Stimulated activated CD4-positive, alpha-beta T cell treated with anti-CD3 and anti-CD28 coated beads, Interleukin-2, amount 100 ng/mL, for 24 hours (primary cell): Measurements from ENCODE around the gene ATG2B.

Experiments
- DNase-seq, 2 donors: peaks; one replicate each; pipeline ENCODE4 v3.0.0-alpha.2; 2020

Gene ATG2B

DNA sequence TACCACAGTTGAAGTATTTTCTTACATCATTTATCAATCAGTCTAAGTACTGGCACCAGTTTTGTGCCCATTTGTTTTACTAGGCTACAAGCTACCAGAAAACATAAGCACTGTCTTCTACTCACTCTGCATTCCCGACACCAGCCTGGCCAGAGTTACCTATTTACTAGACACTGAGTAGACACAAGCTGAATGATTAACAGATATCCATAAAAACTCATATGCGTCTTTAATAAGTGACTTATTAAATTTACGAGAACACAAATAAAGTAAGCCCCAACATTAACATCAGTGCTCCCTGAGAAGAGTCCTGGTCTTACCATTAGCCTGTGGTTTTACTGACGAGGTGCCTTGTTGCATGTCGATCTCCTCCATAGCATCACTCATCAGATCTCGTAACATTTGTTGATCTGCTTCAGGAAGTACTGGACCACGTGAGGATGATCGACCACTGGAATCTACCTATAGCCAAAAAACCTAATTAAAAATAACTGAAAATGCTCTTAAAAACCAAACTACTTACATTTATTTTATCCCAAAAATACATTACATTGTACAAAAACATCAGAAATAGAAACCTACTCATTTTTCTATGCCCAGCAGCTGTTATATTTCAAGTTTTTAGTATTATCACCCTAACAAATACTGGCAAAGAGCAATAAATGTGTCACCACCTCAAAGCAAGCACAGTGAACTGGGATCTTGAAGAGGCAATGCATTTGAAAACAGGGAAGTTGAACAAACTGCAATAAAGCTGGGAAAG lies 53.8 kb downstream of the ATG2B start:
- no peak for DNase-seq

DNA sequence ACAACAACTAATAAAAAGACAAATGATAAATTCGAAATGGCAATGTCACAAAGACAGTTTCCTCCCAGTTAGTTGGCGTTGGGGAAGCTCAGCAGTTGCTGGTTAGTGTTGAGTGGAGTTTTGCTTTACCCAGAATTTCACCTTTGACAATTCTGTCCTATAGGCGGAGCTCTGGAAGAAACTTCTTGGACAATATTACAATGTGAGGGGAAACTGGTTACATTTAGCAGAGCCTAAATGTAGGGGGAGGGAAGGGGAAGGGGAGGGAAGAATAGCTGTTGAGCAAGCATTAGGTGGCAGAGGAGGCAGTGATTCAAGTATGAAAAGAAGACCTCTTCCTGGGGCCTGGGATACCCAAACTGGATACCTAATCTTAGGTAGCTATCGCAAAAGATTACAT lies 55.7 kb downstream of the ATG2B start:
- no peak for DNase-seq

DNA sequence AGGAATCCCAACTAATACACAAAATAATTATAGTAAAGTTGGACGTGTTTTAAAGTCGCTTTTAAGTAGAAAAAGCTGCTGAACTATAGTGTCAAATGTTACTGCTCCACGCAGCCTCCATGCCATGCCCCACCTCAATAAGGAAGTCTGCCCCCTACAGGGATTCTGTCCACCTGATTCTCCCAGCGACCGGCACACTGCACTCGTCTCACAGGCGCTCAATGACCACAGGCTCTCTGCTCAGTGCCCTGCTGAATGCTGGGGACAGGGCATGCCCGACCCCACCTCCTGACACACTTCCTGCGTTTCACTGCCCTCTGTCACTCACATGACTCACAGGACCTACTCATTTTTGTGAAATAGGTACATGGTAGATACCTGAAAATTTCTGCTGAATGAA lies 58.2 kb downstream of the ATG2B start:
- DNase-seq = no peak

DNA sequence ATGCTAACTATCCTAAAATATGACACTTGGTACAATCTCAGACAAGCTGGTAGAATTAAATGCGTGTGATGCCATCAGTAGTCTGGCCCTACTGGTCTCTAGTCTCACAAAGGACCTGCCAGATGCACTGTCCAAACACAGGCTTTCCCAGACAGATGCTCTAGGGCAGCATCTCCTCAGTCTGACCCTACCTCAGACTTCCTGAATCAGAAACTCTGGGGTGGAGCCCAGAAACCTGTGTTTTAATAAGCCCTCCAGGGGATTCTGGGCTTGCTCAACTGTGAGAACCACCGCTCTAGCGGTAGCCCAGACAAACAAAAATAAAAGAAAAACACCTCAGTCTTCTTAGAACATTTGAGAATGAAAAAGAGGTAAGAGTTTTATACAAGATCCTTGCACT lies 59.2 kb downstream of the ATG2B start:
- DNase-seq = no peak

DNA sequence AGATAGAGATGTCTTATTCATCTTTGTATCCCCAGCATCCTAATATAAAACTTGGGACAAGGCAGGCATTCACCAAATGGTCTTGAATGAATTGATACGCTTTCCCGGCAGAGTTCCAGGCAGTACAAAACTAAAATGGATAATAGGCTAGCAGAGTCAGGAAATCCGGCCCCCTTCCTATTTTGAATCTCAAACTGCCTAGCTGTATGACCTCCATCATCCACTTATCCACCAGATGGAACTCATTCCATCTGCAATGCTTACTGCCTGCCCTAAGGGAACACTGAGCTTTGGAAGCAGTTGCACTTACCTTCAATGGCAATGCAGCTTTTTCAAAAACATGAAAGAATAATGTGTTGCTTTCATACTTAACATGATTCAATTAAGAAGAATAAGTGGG lies 63.7 kb downstream of the ATG2B start:
- no peak for DNase-seq

DNA sequence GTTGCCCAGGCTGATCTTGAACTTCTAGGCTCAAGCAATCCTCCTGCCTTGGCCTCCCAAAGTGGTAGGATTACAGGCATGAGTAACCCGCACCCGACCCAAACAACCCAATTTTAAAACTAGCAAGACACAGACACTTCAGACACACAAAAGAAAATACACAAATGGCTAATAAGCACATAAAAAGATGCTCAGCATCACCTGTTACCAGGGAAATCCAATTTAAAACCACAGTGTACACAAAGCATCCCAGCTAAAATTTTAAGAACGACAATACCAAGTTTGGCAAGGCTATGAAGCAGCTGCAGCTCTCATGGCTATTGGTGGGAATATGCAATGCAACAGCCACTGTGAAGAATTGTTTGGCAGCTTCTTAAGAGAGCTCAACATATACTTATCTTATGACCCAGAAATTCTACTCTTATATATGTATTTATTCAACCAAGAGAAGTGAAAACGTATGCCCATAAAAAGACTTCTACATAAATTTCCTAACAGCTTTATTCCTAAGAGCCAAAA lies 65.1 kb downstream of the ATG2B start:
- DNase-seq = no peak

DNA sequence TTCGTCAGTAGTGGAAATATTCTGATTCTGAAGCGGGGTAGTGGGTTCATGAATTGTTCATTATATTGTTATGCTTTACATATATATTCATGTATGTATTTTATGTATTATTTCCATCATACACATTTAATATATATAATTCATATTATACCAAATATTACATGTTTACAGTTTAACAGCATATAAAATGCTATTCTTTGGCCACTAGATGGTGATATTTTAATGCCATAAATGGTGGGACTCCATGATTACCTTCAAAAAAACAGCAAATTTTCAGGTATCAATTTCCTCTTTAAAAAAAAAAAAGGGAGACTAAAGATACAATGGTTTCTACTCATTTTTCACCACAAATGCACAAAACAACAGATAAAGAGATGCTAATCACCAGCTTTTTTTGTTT lies 66.1 kb downstream of the ATG2B start:
- no peak for DNase-seq

DNA sequence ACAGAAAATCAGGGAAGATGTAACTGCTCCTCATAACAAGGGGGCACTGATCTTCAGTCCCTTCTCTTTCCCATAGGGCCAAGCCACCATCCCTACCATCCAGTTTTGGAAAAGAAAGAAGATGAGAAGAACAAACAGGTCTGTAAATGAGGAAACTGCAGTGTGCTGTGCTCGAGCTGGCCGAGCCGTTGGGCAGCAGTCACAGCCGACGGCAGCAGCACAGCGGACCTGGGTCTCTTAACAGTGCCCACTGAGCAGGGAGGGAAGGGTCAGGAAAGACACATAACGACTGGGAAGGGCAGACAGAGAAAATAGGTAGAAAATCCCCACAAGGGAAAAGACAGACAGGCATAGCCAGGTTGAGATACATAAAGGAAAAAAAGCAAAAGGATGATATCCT lies 68.9 kb downstream of the ATG2B start:
- no peak for DNase-seq

DNA sequence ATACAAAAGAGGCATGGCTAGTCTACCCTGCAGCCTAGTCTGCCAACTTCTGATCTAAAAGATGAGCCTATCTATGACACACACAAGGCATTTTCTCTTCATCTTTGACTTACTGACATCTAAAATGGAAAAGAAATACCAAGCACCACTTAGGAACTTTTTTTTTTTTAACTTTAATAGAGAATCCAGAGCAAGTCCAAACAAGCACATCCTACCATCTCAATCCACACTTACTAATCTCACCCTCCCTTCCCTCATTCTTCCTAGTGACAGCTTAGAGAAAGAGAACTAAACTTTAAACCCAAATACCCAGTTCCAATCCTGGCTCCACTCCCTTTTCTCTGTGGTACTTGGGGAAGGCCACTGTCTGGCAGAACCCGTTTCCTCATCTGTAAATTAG lies 75.3 kb downstream of the ATG2B start:
- no peak for DNase-seq

DNA sequence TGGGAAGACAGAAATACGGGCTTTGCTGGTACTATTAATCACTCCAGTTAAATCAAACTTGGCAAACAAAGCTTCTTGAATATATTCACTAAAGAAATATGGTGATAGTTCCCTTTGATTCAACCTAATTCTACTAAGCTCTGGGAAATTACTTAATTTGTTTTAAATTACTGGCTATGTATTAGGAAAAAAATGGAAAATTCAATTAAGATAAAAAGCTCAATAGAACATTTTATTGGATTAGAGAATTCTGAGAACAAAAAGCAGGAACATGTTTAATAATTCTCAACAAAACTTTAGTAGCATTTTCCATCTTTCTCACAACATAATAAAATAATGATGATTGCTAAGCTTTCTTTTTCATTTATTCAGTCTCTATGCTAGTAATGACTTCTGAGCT lies 76.9 kb downstream of the ATG2B start:
- DNase-seq = no peak

DNA sequence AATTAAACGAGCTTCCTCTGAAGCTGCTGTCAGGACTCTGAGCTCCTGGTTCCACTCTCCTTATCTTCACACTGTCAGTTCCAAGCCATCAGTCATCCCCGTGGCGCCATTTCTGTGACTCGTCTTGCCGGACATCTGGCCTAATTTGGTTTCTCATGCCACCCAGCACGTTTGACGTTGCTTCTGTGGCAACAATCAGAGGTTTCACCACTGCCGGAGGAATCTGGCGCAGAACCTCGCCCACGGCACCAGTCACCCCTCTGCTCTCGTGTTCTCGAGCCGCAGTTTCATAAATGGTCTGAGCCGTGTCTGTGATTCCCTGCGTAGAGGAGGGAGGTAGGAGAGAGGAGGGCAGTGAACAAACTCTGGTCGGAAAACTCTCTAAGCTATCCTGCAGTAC lies 77.5 kb downstream of the ATG2B start:
- DNase-seq = no peak

DNA sequence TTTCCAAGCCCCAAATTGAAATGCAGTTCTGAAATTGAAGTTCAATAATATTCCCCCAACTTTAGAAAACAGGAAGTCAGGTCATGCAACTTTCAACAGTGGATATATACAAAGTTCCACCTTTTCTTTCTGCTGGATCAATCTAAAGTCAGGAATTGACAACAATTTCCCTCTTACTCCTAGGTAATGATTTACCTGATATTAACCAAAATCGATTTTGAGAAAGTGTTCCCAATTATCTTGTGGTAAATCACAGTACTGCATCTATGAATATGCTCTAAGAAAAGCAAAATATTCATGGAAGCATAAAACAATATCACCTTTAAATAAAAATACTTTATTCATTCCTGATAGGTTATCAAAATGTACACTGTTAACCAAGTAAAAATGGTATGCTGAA lies 78.7 kb downstream of the ATG2B start:
- DNase-seq = no peak

DNA sequence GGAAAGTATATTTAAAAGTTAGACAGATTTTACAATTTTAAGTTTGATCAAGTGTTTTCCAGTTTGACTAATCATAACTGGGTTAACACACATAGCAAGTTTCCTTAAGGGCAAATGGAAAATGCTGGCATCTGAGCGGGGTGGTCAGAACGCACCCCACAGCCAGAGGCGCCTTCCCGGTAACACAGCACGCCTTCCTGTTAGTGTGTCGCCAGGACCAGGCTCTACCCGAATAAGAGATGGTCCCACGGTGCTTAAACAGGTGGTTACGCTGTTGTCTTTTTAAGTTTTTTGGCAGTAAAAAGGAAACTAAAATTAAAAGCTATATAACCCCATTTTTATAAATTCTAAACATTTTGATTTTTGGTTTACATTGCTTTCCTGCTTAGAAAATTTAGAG lies 79.1 kb downstream of the ATG2B start:
- no peak for DNase-seq

DNA sequence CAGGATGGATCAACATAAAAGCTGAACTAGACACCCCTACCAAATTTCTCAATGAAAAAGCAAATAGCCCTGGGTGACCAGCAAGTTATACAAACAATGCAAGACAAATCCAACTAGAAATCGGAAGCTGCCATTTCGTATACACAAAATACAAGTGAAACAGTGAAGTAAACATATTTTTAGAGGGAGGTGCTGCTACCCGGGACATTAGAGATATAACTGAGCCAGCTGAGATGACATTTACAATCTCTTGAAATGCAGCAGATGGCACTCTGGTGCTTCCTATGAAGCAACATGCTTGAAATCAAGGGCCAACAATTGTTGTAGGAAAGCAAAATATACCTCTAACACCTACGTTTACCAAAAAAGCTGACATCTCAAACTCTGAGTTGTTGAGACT lies 81.7 kb downstream of the ATG2B start:
- DNase-seq = no peak

DNA sequence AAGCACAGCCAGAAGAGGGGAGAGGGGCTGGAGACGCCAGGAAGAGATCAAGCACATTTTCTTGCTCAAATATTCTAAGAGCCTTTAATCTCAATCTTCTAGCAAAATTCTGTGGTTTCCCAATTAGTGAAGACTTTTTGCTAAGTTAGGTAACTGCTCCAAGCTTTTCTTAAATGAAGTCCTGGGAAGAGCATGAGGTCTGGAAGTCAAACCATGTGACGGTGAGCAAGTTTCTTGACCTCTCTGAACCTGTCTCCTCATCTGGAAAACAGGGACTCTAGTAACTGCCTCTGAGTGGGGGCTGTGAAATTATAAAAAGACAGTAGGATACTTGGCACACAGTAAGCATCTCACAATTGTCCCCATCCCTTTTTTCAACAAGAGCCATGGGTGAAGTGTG lies 83.0 kb downstream of the ATG2B start:
- DNase-seq = no peak

DNA sequence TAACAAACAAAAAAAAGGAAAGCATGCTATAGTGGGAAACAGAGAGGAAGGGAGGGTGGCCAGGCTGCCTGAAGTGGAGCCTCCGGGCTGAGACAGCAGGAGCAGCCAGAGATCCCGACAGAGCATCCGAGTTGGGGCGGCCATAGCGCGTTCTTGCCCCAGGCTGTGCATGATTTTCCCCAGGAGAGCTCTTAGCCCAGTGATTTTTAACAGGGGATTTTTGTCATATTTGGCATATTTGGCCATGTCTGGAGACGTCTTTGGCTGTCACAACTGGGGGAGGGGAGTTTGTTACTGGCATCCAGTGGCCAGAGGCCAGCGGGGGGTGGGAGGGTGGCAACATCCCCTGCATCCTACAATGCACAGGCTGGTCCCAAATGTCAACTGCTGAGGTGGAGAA lies 83.6 kb downstream of the ATG2B start:
- DNase-seq = no peak

DNA sequence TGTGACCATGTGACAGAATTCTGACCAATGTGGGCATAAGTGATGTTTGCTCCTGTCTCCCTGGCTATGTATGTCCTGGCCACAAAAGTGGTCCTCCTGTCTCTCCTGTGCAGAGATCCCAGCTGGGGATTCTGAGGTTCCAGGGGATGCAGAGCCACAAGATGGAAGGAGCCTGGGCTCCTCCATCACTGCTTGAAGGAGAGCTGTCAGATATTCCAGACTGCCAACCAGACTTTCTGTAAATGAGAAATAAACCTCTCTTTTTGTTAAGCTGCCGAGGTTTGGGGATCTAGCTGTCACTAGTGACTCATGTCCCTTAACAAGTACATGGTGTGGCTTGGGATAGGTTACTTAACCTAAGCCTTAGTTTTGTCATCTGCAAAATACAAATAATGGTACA lies 85.3 kb downstream of the ATG2B start:
- DNase-seq = no peak

DNA sequence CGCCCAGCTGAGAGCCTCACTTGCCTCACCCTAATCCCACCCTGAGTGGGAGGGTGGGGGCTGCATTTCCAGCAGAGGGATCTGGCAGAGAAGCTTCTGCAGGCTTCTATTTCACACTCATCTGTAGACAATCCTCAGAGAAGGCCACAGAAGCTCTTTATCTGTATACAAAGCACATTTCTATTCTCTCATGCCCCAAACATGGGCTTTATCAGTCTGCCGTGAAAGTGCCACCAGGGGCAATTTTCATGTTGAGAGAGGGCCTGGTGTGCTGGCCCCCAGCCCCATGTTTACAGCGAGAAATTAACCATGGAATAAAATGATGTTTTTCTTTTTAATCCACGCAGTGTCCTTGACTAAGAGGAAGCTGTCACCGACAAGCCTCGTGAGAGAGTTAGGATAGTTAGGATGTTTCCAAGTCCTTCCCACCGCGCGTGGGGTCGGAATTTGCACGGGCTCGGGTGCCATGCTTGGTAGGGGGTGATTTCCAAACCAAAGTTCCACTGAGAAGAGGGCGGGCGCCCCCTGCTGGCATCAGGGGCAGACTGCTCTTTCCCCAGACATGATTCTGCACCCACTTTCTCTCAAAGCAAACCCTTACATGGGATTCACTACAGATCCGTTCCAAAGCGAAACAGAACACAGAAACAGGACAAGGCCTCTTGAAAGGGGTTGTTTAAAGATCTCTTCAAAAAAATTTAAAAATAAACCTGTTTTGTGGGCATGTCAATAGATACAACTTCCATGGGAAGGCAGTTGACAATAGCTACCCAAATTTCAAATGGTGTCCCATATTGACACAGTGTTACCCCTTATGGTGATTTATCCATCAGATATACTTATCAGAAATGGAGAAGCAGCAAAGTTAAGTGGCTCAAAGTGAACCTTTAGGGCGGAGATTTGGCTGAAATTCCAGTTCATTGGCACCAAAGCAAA lies 87.7 kb downstream of the ATG2B start:
- DNase-seq = peak; percentile 80 to 82

DNA sequence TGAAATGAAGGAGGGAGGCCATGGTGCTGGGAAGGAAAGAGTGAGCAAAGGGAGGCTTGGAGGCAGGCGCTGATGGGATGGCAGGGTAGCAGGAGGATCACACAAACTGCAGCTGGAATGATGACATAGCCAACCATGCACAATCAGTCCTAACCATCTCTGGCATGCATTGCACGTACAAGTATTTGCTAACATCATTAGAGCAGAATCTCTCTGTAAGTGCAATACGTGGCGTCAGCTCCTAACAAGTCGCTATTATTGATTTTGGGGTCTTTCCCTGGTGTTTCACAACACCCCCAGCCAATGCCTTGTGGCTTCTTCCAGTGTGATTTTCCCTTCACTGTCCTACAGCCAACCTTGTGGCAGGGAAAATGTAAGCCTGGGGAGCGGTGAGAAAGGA lies 88.6 kb downstream of the ATG2B start:
- no peak for DNase-seq

DNA sequence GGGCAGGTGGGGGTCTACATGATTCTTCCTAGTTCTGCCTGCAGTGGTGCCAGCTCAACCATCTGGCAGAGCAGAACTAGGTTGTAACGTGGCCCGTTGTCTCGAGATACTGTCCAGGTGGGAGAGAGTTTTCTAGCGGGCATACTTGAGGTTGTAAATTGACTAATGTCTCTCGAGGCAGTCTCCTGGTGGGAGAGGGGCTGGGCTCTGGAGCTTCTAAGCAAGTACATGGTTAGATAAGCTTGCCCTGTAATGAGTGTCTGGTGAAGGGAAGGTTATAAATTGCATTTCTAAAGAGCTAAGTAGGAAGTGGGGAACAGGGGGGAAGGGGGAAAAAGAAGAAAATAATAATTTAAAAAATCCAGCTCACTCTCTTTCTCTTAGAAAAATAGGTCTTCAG lies 89.0 kb downstream of the ATG2B start:
- DNase-seq = no peak

DNA sequence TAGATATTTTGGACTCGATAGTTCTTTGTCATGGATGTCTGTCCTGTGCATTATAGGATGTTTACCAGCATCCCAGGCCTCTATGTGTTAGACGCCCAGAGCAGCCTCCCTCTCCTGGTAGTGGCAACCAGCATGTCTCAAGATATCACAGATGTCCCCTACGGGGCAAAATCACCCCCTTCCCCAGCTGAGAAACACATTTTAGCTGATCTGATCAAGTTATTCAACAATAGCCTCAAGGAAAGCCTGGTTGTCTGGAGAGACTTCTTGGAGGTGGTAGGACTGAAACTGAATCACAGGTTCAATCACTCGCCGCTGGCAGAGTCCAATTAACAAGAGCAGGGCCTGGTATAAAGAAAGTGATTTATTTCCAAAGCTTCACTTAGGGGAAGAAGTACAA lies 89.5 kb downstream of the ATG2B start:
- DNase-seq = no peak

DNA sequence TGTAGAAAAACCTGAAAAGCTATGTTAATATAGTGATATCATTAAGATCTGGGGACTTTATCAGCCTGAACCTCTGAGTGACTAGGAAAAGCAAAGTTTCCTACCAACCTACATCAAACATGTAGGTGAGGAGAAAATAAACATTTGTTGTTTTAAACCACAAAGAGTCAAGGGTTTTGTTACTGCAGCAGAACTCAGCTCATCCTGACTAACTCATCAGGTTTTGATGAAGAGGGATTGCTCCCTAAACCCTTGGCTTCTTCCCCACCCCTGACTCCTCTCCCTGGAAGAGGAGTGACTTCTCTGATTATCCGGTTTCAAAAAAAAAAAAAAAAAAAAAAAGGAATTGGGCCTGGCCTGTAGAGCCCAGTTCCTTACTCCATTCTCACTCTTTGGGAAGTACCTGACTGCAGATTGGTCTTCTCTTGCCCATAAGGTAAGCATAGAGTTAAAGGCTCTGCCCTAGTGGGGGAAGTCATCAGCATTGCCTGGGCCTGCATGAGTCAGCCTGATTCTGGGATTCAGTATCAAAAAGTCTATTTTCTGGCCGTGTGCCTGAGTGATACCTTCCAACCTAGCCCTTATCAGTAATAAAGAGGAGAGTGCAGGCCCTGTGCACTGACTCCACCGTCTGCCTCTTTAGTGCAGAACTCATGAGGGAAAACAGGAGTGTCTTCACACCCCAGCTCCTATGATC lies 90.2 kb downstream of the ATG2B start:
- no peak for DNase-seq

DNA sequence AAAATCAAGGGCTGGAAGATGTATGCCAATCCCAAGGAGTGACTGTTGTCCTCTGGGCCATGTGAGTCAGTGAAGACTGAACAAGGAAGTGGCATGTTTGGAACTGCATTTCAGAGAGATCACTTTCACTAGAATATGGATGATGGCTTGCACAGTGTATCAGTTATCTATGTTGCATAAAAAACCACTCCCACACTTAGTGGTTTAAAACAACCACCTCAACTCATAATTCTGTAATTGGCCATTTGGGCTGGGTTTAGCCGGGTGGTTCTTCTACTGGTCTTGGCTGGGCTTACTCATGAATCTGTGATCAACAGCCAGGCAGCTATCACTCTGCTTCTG lies 91.7 kb downstream of the ATG2B start:
- no peak for DNase-seq
